GM12875 (cell line): ENCODE results near the gene BCL3.
A peak's percentile ranks its signal among the peaks of the same experiment; 100 is the strongest.

Experiments
- H3K4me3 ChIP-seq: one replicate; pipeline ENCODE4 v1.5.1; 2011; ENCODE audit warnings: low read depth, low read length, control low read depth
- TF ChIP-seq, protein P1 (sequence below): IDR thresholded peaks from 2 replicates; pipeline ENCODE4 v1.5.1; 2011; ENCODE audit warnings: low read depth, mild to moderate bottlenecking, control low read depth, inconsistent platforms, low read length, moderate library complexity, borderline replicate concordance; ENCODE audit not compliant: insufficient read depth

BCL3 gene

DNA sequence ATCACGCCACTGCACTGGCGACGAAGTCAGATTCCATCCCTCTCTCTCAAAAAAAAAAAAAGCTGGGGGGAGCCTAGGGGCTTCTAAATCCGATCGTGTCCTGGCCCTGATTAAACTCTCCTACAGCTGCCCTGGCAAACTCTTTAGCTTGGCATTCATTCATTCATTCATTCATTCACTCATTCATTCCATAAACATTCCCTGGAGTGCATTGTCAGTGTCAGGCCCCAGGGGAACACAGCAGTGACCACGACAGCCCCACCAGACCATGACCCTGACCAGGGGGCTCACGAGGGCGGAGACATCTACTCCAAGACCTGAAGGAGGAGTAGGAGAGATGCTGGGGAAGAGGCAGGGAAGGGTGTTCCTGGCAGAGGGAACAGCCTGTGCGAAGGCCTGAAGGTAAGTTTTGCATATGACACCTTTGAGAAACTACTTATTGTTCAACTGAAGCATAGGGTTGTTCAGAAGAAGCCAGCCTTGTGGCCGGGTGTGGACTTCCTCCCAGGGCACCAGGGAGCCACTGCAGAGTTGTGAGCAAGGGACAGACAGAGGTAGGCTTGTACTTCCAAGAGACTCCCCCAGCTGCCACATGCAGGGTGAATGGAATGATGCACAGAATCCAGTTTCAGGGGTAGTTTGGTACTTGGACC is 25.1 kb upstream of the BCL3 start:
- no peak overlapping the region for H3K4me3 ChIP-seq
- TF ChIP-seq, protein P1, sequence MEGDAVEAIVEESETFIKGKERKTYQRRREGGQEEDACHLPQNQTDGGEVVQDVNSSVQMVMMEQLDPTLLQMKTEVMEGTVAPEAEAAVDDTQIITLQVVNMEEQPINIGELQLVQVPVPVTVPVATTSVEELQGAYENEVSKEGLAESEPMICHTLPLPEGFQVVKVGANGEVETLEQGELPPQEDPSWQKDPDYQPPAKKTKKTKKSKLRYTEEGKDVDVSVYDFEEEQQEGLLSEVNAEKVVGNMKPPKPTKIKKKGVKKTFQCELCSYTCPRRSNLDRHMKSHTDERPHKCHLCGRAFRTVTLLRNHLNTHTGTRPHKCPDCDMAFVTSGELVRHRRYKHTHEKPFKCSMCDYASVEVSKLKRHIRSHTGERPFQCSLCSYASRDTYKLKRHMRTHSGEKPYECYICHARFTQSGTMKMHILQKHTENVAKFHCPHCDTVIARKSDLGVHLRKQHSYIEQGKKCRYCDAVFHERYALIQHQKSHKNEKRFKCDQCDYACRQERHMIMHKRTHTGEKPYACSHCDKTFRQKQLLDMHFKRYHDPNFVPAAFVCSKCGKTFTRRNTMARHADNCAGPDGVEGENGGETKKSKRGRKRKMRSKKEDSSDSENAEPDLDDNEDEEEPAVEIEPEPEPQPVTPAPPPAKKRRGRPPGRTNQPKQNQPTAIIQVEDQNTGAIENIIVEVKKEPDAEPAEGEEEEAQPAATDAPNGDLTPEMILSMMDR = no peak

DNA sequence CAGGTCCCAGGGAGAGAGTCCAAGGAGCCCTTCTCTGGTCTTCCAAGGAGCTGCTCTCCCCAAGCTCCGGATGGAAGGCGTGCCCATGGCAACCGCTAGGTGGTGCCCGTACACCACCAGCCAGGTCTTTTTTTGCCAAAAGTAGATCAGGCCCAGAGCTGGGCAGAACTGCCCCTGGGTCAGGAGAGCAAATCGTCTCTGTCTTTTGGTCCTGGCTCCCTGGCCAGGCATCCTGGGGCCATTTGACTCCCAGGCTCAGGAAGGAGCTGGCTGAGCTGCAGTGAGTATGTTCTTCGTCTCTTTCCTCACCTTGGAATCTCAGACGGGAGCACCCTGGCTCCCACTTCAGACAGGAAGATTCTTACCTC is 24.6 kb upstream of the BCL3 start:
- no peak overlapping the region for H3K4me3 ChIP-seq
- TF ChIP-seq, protein P1 = peak; percentile 97

DNA sequence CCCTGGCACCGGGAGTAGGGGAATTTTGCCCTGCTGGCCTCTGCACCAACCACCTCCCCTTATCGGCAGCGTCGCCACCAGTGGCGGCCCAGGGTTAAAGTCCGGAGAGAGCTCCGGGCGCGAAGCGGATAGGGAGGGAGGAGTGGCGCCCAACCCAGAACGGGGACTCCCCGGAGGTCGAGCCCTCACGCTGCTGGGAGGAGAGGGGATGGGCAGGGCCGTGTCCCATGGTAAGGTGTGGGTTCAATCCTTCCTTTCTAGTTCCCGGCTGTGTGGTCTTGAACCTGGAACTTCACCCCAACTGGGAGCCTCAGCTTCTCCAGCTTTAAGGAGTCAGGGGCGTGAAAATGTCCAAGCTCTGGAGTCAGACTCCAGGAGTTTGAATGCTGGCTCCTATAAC is 23.3 kb upstream of the BCL3 start:
- TF ChIP-seq, protein P1 = no peak
- H3K4me3 ChIP-seq = no peak overlapping the region

DNA sequence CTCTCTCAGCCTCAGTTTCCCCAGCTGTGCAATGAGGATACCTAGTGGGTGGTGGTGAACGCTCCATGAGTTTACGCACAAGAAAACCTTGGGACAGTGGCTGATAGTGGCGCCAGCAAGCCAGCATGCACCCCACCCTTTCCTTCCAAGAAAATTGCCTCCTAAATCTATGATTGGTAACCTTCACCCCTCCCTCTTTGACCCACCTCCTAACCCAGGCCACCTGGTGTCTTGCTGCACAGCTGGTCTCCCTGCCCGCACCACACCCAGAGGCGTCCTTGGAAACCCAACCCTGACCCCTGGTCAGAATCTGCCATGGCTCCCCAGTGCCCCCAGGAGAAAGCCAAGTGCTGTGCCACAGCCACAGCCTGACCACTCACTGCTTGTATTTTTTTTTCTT is 22.8 kb upstream of the BCL3 start:
- H3K4me3 ChIP-seq = no peak overlapping the region

DNA sequence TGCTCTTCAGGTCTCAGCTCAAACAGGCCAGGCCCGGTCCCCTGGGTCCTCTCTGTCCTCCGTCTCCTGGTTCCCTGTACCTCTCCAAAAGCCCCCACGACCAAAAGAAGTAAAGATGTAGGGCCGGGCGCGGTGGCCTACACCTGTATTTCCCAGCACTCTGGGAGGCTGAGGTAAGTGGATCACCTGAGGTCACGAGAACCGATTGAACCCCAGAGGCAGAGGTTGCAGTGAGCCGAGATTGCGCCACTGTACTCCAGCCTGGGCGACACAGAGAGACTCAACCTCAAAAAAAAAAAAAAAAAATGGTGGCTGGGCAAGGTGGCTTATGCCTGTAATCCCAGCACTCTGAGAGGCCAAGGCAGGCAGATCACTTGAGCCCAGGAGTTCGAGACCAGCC is 22.0 kb upstream of the BCL3 start:
- TF ChIP-seq, protein P1 = no peak

More for the DNA sequence above, 22.8 kb upstream of the BCL3 start:
- TF ChIP-seq, protein P1 = no peak

DNA sequence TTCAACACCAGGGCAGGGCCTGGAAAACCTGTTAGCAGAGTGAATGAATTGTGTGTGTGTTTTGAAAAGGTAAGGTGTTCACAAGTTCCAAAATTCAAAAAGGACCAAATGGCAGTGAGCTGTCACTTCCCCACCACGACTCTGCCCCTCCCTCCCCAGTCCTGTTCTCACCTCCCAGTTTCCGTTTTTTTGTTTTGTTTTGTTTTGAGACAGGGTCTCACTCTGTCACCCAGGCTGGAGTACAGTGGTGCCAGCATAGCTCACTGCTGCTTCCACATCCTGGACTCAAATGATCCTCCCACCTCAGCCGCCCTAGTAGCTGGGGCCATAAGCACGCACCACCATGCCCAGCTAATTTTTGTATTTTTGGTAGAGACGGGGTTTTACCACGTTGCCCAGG is 20.3 kb upstream of the BCL3 start:
- TF ChIP-seq, protein P1 = no peak

More for the DNA sequence above, 22.0 kb upstream of the BCL3 start:
- no peak overlapping the region for H3K4me3 ChIP-seq

DNA sequence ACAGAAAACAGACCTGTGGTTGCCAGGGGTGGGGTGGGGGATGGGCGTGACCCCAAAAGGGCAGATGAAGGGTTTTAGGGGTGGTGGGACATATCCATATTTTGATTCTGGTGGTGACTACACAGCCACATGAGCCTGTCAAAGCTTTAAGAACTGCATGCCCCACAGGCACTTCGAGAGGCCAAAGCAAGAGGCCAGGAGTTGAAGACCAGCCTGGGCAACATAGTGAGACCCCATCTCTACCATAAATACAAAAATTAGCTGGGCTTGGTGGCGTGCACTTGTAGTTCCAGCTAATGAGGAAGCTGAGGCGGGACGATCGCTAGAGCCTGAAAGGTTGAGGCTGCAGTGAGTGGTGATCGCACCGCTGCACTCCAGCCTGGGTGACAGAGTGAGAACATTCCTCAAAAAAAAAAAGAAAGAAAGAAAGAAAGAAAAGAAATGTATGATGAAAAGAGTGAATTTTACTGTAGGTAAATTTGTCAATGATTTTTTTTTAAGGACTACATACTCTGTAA is 18.9 kb upstream of the BCL3 start:
- TF ChIP-seq, protein P1 = no peak
- no peak overlapping the region for H3K4me3 ChIP-seq

More for the DNA sequence above, 20.3 kb upstream of the BCL3 start:
- H3K4me3 ChIP-seq = no peak overlapping the region
